Astrocyte (in vitro differentiated cells and primary cell): Measurements from ENCODE around the gene AGTRAP.

Source experiments
- CTCF ChIP-seq: IDR thresholded peaks from 2 replicates; pipeline ENCODE4 v1.5.1; 2011; ENCODE audit warnings: low read depth, mild to moderate bottlenecking, inconsistent platforms, low read length, moderate library complexity; ENCODE audit not compliant: insufficient read depth
- EZH2 ChIP-seq: IDR thresholded peaks from 2 replicates; pipeline ENCODE4 v1.6.1; 2012; ENCODE audit warnings: mild to moderate bottlenecking, low read length, inconsistent platforms; ENCODE audit not compliant: insufficient read depth

DNA sequence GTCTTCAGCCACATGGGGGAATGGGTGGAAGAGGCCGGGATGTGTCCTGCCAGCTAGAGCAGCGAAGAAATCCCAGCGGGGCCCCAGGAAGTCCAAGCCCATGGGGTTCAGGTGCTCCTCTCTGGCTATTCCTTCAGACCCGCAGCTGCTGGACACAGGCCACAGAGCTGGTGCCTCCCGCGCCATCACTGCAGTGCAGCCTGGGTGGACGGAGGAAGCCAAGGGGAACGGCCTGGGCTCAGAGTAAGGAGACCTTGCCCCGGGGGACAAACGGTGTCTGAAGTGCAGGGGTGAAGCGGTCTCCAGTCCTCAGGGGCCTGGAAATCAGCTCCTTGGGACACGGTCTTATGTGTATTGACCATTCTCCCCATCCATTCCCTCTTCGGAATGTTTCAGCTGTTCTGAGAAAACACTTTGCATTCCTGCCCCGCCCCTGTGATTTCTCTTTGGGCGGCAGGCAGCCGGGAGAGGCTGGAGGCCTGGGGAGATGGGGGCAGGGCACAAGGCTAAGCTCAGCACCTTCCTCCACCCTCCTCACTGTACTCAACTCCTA is 51.4 kb downstream of the AGTRAP start:
- no peak for TF ChIP-seq CTCF
- no peak for TF ChIP-seq EZH2
